HCT116 (cell line): ENCODE measurements around the gene CDC37L1. TPM values are rescaled to one million over a fixed set of nuclear protein-coding genes. Genes with fewer than 3 reads are reported as not detected.

Experiments used
- total RNA-seq: library from RNA; stranded (reverse); gene quantifications from one replicate; pipeline ENCODE4 v1.2.1, GENCODE V29; 2021; ENCODE audit not compliant: unreplicated experiment

The CDC37L1 gene
- total RNA-seq, 1 experiment from 2014 or later, result 18.1 TPM

Other genes starting within 250 kb of the CDC37L1 start
- 6.8 TPM for gene SLC1A1, start 189.1 kb upstream of the CDC37L1 start, total RNA-seq
- 5.0 TPM for gene PLPP6, start 17.3 kb upstream of the CDC37L1 start, total RNA-seq
- 0.57 TPM for gene SPATA6L, start 13.1 kb upstream of the CDC37L1 start, total RNA-seq
- 43.0 TPM for gene AK3, start 61.6 kb downstream of the CDC37L1 start, total RNA-seq
- gene RCL1, start 113.4 kb downstream of the CDC37L1 start, total RNA-seq, result 29.9 TPM